ENCODE results near the gene C3orf20.
"Not testable (repeated sequence)": the region's sequence is repeated elsewhere in the genome, so short reads cannot be mapped to it uniquely, and the experiment has no call there.

Gene C3orf20

GRCh38 chr3:14650193-14650592, 24.7 kb upstream of the C3orf20 start:
- DNase-seq (ENCODE audit: low read depth), result no peak

- peak; percentile 84 for DNase-seq (ENCODE audit: low read depth)
Measured at GRCh38 chr3:14651440-14652251, 23.3 kb upstream of the C3orf20 start, which contains the start of gene CCDC174. CCDC174 (plus strand) TSS chr3:14651762; CDS start chr3:14651837, 75 bp downstream.

- DNase-seq (ENCODE audit: low read depth), result not testable (repeated sequence)
Measured at GRCh38 chr3:14652360-14652907, 22.5 kb upstream of the C3orf20 start.

GRCh38 chr3:14657579-14657978, 17.4 kb upstream of the C3orf20 start:
- no peak for DNase-seq (ENCODE audit: low read depth)

DNA sequence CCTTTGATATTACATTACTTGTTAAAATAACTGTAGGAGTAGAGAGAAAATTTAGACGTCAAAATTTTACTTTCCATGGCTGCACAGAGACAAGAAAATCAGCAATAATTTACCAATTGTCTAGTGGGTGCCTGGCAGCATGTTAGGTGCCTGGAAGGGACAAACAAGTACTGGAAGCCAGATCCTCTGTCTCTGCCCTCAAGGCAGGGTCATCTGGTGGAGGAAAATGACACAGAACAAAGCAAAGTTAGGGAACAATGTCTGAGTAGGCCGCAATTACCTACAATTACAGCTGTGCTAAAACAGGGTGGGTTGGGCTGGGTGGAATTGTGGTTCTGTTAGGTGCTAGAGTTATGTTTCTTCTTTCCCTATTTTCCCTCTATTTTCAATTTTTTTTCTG, 16.0 kb upstream of the C3orf20 start:
- no peak for DNase-seq (ENCODE audit: low read depth)

DNA sequence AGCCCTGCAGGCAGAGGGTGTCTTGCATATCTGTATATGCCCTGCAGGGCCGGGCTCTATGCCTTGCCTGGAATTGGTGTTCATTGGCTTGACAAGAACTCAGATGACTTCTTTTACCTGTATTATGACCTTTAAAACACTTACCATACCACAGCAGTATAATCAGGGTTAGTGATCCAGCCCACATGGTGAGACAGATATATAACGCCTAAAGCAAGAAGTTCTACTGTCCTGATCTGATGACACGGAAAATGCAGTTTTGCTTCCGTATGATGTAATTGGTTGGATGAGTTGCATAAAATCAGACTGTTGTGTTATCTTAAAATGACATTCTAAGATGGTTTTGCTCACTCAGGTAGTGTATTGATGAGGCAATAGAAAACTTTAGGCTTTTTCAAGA, 14.0 kb upstream of the C3orf20 start:
- no peak for DNase-seq (ENCODE audit: low read depth)

GRCh38 chr3:14663396-14664135, 11.4 kb upstream of the C3orf20 start:
- DNase-seq (ENCODE audit: low read depth), result no peak

GRCh38 chr3:14664170-14664569, 10.8 kb upstream of the C3orf20 start:
- no peak for DNase-seq (ENCODE audit: low read depth)

- no peak for DNase-seq (ENCODE audit: low read depth)
Measured at GRCh38 chr3:14672588-14672987, 2.4 kb upstream of the C3orf20 start.

DNA sequence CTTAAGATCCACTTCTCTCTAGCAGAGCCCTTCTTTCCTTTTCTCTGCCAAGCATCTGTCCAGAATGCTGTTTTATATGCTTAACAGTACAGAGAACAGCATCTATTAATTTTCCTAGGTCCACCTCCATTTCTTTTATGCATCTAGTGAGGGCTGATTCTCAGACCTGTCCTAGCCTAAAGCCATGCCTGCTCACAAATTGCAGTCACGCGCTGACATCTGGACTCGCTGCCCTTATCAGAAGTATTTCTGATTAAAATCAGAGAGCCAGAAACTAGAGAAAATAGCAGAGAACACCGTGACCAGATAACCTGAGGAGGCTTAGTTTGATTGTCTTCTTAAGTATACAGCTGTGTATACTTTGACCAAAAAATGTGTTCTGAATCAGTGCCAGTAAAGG, 1.9 kb downstream of the C3orf20 start:
- no peak for DNase-seq (ENCODE audit: low read depth)

- DNase-seq (ENCODE audit: low read depth), result no peak
Measured at GRCh38 chr3:14678015-14678503, 3.1 kb downstream of the C3orf20 start.

- DNase-seq (ENCODE audit: low read depth), result no peak
Measured at GRCh38 chr3:14680115-14680514, 5.2 kb downstream of the C3orf20 start.

DNA sequence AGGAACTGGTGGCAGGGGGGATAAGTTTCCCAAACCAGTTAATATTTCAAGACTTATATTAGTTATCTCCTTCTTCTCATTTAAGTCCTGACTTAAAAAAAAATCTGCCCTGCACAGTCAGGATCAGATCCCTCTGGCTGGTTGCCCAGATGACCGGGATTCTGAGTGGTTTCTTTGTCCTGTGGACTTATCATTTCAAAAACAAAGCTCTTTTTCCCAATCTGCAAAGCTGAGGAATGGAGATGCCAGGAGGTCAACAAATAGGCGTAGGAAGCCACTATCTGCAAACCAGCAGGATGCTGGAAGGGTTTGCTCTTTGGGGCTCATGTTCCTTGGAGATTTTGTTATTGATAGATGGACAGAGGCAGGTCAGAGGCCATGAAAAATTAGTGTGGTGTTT, 5.8 kb downstream of the C3orf20 start:
- no peak for DNase-seq (ENCODE audit: low read depth)

DNA sequence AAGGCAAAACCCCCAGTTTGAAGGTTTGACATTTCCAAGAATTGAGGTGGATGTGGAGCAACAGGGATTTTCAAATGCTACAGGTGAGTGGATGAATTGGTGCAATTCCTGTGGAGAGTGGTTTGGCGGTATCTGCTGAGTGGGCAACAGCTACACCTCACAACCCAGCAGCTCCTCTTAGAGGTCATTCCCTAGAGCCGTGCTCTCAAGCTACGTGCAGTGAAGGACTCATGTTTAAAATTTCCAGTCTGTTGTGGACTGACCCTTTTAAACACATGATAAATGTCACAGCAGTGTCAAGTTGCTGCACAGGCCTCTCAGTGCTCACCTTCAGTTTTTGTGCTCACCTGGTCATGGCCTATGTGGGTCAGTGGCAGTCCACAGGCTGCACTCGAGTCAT, 9.5 kb downstream of the C3orf20 start:
- no peak for DNase-seq (ENCODE audit: low read depth)

DNA sequence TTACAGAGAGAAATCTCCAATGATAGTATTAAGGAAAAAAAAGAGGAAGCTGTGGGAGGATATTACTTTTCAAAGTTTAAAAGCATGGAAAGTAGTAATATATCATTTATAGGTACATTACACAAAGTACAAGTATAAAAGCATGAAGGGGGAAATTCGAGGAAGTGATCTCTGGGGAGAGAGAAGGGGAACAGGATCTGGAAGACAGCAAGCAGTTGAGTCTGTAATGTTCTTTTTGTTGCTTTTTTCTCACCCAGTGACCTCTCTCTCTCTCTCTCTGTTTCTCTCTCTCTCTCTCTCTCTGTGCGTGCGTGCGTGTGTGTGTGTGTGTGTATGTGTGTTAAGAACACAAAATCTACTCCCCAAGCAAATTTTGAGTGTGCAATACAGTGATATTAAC, 10.2 kb downstream of the C3orf20 start:
- no peak for DNase-seq (ENCODE audit: low read depth)

DNA sequence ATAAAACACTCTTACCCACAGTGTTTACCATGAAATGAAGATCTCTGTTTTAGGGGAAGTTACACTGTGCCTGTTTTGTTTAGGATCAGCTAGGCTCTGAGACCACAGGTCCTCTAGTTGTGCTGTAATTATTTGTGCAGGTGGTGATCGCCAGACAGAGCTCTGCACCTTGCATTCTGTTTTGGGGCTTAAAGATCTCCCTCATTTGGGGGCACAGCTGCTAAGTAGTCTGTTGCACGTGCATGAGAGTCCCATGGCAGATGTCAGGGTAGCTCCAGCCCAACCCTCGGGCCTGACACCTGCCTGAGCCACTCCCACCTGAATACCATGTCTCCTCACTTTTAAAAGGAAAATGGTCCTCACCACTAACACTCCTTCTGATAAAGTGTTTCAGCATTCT, 12.4 kb downstream of the C3orf20 start:
- no peak for DNase-seq (ENCODE audit: low read depth)

DNA sequence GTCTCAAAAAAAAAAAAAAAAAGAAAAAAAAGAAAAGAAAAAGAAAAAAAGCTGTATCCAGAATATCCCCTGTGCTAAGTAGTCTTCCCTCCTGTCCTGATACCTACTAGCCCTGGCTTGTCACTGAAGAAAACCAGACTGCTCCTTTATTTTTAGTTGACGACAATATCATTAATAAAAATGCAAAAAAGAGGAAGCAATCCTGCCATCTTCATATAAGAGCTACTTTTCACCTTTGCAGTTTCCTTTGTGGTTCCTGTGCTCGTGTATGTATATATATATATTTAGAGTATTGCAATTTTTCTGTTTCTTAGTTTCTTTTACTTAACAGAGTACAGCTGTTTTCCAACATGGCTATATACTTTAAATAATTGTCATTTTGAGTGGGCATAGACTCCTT, 13.6 kb downstream of the C3orf20 start:
- DNase-seq (ENCODE audit: low read depth), result no peak

- no peak for DNase-seq (ENCODE audit: low read depth)
Measured at GRCh38 chr3:14689247-14689980, 14.5 kb downstream of the C3orf20 start.

GRCh38 chr3:14691239-14691638, 16.3 kb downstream of the C3orf20 start:
- DNase-seq (ENCODE audit: low read depth), result no peak

- DNase-seq (ENCODE audit: low read depth), result no peak
Measured at GRCh38 chr3:14691719-14692118, 16.8 kb downstream of the C3orf20 start.

DNA sequence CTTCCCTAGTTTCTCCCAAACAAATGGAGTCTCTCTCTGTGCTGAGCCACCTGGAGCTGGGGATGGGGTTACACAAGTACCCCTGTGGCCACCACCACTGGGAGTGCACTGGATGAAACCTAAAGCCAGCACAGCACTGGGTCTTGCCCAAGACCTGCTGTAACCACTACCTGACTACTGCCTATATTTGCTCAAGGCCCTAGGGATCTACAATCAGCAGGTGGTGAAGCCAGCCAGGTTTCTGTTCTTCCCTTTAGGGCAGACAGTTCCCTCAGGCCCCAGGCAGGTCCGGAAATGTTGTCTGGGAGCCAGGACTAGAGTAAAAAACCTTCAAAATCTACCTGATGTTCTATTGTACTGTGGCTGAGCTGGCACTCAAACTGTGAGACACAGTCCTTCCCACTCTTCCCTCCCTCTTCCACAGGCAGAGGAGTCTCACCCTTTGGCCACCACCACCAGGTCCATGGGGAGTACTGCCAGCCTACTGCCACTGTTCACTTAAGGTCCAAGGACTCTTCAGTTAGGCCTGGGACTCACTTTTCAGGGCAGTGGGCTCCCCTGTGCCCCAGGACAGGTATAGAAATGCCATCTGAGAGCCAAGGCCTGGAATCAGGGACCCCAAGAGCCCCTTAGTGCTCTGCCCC, 23.8 kb downstream of the C3orf20 start:
- no peak for DNase-seq (ENCODE audit: low read depth)

- no peak for DNase-seq (ENCODE audit: low read depth)
Measured at GRCh38 chr3:14699643-14700042, 24.7 kb downstream of the C3orf20 start.

All from activated T-cell treated with anti-CD3 and anti-CD28 coated beads for 1 hour (primary cell).